ENCODE data around the gene CHMP2A. TPM values are rescaled to one million over a fixed set of nuclear protein-coding genes. Genes with fewer than 3 reads are reported as not detected.
A peak's percentile ranks its signal among the peaks of the same experiment; 100 is the strongest.

Gene CHMP2A
- total and polyA plus RNA-seq, 2 of the 13 experiments (the other 11 are each of a cell fraction or from before 2014, with no cell fraction given), result 49.7 to 55.0 TPM

DNA sequence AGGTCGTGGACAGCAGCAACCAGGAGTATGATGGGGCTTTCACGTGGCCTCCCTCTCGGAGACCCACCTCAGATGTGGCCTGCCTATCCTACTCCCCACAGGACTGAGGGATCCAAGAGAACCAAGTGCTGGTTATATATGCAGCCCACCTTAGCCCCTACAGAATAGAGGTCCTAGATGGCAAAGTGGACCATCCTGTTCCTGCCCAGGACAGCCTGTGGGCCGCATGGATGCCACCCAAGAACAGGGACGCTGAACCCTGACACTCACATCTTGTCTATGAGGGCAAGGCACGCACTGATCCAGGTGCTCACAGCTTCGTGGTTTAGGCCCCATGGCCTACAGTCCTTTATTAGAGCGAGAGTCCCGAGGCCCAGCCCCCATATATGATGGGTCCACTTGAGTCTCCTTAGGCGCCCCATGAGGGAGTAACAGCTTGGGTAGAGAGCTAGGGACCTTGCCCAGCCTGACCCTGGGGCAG lies 41.7 kb downstream of the CHMP2A start:
- Histone ChIP-seq H3K4me3 (replicated peaks in 1 of 3; ENCODE audit: insufficient read depth in 1 of 3, low read depth in 2 of 3, low read length in 3 of 3) (no peak overlapping the region; a peak in 1 of 6 replicates), H3K27ac (ENCODE audit: extremely low read length, insufficient read depth, low read length) (peak overlapping the region; percentile 79), H3K9me3 (ENCODE audit: low read length) (no peaks in the 10 kb centered on the region), H4K20me1 (ENCODE audit: insufficient read depth, low read length) (no peaks in the 10 kb centered on the region), H3K9ac (ENCODE audit: insufficient read depth, low read depth, low read length) (peak overlapping the region; percentile 33; the same call in 1 of the 2 replicates), H3K4me2 (ENCODE audit: low read depth, low read length) (no peak overlapping the region), H2AFZ (ENCODE audit: low read length) (no peak overlapping the region), H3K79me2 (ENCODE audit: insufficient read depth, low read length) (peaks cover 18% of the 10 kb centered on the region), H3K36me3 (replicated peaks in 1 of 2; ENCODE audit: control insufficient read depth in 1 of 2, insufficient read depth in 2 of 2, low read length in 2 of 2) (peaks cover 5 to 6% of the 10 kb centered on the region in 2 experiments; a peak in 4 of 5 replicates), H3K27me3 (ENCODE audit: control insufficient read depth in 1 of 2, insufficient read depth in 2 of 2, low read length in 2 of 2) (no peaks in the 10 kb centered on the region; a peak in 1 of 5 replicates), H3K4me1 (ENCODE audit: insufficient read depth, low read length) (peaks cover 69% of the 10 kb centered on the region)
- intact Hi-C loops (cut with micrococcal nuclease; ENCODE audit: unreplicated experiment), result no loop called here
- TF ChIP-seq ZNF543 (CRISPR knock-in tag; IDR thresholded peaks at IDR 0.05) (0 out of 2 replicates have a peak, but pooled peaks have one; percentile 3), ZNF670 (CRISPR knock-in tag; IDR thresholded peaks at IDR 0.05; ENCODE audit: borderline replicate concordance) (0 out of 2 replicates have a peak, but pooled peaks have one; percentile 4), TOPORS (CRISPR knock-in tag; IDR thresholded peaks at IDR 0.05) (no peak), ZFP82 (CRISPR knock-in tag; IDR thresholded peaks at IDR 0.05; ENCODE audit: borderline replicate concordance) (0 out of 2 replicates have a peak, but pooled peaks have one; percentile 61)
- TF ChIP-seq, protein P1, sequence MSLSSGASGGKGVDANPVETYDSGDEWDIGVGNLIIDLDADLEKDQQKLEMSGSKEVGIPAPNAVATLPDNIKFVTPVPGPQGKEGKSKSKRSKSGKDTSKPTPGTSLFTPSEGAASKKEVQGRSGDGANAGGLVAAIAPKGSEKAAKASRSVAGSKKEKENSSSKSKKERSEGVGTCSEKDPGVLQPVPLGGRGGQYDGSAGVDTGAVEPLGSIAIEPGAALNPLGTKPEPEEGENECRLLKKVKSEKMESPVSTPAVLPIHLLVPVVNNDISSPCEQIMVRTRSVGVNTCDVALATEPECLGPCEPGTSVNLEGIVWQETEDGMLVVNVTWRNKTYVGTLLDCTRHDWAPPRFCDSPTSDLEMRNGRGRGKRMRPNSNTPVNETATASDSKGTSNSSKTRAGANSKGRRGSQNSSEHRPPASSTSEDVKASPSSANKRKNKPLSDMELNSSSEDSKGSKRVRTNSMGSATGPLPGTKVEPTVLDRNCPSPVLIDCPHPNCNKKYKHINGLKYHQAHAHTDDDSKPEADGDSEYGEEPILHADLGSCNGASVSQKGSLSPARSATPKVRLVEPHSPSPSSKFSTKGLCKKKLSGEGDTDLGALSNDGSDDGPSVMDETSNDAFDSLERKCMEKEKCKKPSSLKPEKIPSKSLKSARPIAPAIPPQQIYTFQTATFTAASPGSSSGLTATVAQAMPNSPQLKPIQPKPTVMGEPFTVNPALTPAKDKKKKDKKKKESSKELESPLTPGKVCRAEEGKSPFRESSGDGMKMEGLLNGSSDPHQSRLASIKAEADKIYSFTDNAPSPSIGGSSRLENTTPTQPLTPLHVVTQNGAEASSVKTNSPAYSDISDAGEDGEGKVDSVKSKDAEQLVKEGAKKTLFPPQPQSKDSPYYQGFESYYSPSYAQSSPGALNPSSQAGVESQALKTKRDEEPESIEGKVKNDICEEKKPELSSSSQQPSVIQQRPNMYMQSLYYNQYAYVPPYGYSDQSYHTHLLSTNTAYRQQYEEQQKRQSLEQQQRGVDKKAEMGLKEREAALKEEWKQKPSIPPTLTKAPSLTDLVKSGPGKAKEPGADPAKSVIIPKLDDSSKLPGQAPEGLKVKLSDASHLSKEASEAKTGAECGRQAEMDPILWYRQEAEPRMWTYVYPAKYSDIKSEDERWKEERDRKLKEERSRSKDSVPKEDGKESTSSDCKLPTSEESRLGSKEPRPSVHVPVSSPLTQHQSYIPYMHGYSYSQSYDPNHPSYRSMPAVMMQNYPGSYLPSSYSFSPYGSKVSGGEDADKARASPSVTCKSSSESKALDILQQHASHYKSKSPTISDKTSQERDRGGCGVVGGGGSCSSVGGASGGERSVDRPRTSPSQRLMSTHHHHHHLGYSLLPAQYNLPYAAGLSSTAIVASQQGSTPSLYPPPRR (CRISPR knock-in tag; IDR thresholded peaks at IDR 0.05; ENCODE audit: borderline replicate concordance), result 0 out of 2 replicates have a peak, but pooled peaks have one; percentile 0
- in situ Hi-C loops (cut with HindIII; ENCODE audit: extremely low pct_ligation_motif_present, low pct_unique_long_range_greater_than_20kb), result no loop called here
- CTCF ChIA-PET (ENCODE audit: low intra/inter-chr PET ratio, low total read pairs), result no interaction called here
- WGBS (ENCODE audit: low lambda C conversion rate), result 95% methylated on average over 4 of the region's 10 CpGs
- POLR2A ChIA-PET, result interaction anchor here (0.6 to 5.8 kb wide), 17 partner anchors 13 to 186 kb away, joined by 3 to 44 read pairs (median 4); partner anchors contain the start of genes TRIM28, UBE2M, ZNF324 and ZNF446
- ATAC-seq (no peak), DNase-seq (ENCODE audit: low spot score) (no peak), FAIRE-seq (no peak)
- no TSS peak for BruUV-seq (replicated peaks)
